Osteoblast (primary cell): ENCODE measurements around the gene NPNT. TPM values are rescaled to one million over a fixed set of nuclear protein-coding genes. Genes with fewer than 3 reads are reported as not detected.

ENCODE experiments used
- DNase-seq: peaks from one replicate; pipeline ENCODE4 v3.0.0; 2011; ENCODE audit warnings: low spot score, mixed read lengths; ENCODE audit not compliant: insufficient read length; ENCODE audit errors: missing footprints
- H2AFZ ChIP-seq: 2 replicates; pipeline ENCODE4 v1.6.0; 2011; ENCODE audit warnings: mild to moderate bottlenecking, low read length
- H3K27ac ChIP-seq: 2 replicates; pipeline ENCODE4 v1.5.1; 2011; ENCODE audit warnings: mild to moderate bottlenecking, low read depth, low read length, moderate library complexity
- H3K27me3 ChIP-seq: 2 replicates; pipeline ENCODE4 v1.6.0; 2012; ENCODE audit warnings: mild to moderate bottlenecking, control low read depth, inconsistent platforms, low read length, moderate library complexity; ENCODE audit not compliant: insufficient read depth
- H3K36me3 ChIP-seq: 2 replicates; pipeline ENCODE4 v1.5.1; 2011; ENCODE audit warnings: mild to moderate bottlenecking, low read length, control low read depth, moderate library complexity; ENCODE audit not compliant: insufficient read depth
- H3K4me1 ChIP-seq: 2 replicates; pipeline ENCODE4 v1.5.1; 2011; ENCODE audit warnings: mild to moderate bottlenecking, low read length, control low read depth, moderate library complexity; ENCODE audit not compliant: insufficient read depth
- H3K4me2 ChIP-seq: 2 replicates; pipeline ENCODE4 v1.6.0; 2011; ENCODE audit warnings: mild to moderate bottlenecking, low read length; ENCODE audit not compliant: insufficient read depth
- H3K4me3 ChIP-seq: fragments of 200-600 bp; sonication (generic); 3 replicates; pipeline ENCODE4 v1.5.1; 2012; ENCODE audit warnings: mild to moderate bottlenecking, low read length, inconsistent platforms; ENCODE audit not compliant: insufficient read depth
- H3K79me2 ChIP-seq: 2 replicates; pipeline ENCODE4 v1.6.0; 2012; ENCODE audit warnings: mild to moderate bottlenecking, low read length, control low read depth, inconsistent platforms; ENCODE audit not compliant: insufficient read depth
- H3K9me3 ChIP-seq: 2 replicates; pipeline ENCODE4 v1.5.1; 2011; ENCODE audit warnings: low read depth, low read length, control low read depth
- H4K20me1 ChIP-seq: 2 replicates; pipeline ENCODE4 v1.6.0; 2012; ENCODE audit warnings: mild to moderate bottlenecking, low read length, control low read depth; ENCODE audit not compliant: insufficient read depth
- total RNA-seq: library from RNA; depleted of rRNA; stranded (reverse); fragments of >200 nt; gene quantifications from 2 replicates; pipeline ENCODE4 v1.2.3, GENCODE V29; 2012
- TF ChIP-seq, protein P1 (sequence below): IDR thresholded peaks from 2 replicates; pipeline ENCODE4 v1.5.1; 2011; ENCODE audit warnings: mild to moderate bottlenecking, low read depth, low read length, moderate library complexity; ENCODE audit errors: extremely low read depth

Gene NPNT
- total RNA-seq, 1 donor: 0.36 TPM

GRCh38 chr4:106002994-106003393 lies 107.7 kb downstream of the NPNT start:
- DNase-seq: no peak
- no peaks in the 10 kb centered on the region for H3K4me1 ChIP-seq
- H3K27ac ChIP-seq: no peak overlapping the region
- H4K20me1 ChIP-seq: no peaks in the 10 kb centered on the region
- no peaks in the 10 kb centered on the region for H3K9me3 ChIP-seq
- no peaks in the 10 kb centered on the region for H3K79me2 ChIP-seq
- H3K27me3 ChIP-seq: peaks cover 7% of the 10 kb centered on the region
- H3K4me2 ChIP-seq: no peak overlapping the region
- H3K4me3 ChIP-seq: no peak overlapping the region
- no peak overlapping the region for H2AFZ ChIP-seq
- no peaks in the 10 kb centered on the region for H3K36me3 ChIP-seq
- TF ChIP-seq, protein P1, sequence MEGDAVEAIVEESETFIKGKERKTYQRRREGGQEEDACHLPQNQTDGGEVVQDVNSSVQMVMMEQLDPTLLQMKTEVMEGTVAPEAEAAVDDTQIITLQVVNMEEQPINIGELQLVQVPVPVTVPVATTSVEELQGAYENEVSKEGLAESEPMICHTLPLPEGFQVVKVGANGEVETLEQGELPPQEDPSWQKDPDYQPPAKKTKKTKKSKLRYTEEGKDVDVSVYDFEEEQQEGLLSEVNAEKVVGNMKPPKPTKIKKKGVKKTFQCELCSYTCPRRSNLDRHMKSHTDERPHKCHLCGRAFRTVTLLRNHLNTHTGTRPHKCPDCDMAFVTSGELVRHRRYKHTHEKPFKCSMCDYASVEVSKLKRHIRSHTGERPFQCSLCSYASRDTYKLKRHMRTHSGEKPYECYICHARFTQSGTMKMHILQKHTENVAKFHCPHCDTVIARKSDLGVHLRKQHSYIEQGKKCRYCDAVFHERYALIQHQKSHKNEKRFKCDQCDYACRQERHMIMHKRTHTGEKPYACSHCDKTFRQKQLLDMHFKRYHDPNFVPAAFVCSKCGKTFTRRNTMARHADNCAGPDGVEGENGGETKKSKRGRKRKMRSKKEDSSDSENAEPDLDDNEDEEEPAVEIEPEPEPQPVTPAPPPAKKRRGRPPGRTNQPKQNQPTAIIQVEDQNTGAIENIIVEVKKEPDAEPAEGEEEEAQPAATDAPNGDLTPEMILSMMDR: no peak

GRCh38 chr4:106010761-106011160 lies 115.5 kb downstream of the NPNT start:
- no peak overlapping the region for H3K4me3 ChIP-seq
- H3K27me3 ChIP-seq: no peaks in the 10 kb centered on the region
- H3K4me1 ChIP-seq: no peaks in the 10 kb centered on the region
- TF ChIP-seq, protein P1: no peak
- no peak overlapping the region for H2AFZ ChIP-seq
- no peaks in the 10 kb centered on the region for H4K20me1 ChIP-seq
- peaks cover 3% of the 10 kb centered on the region for H3K9me3 ChIP-seq
- H3K36me3 ChIP-seq: no peaks in the 10 kb centered on the region
- no peak overlapping the region for H3K27ac ChIP-seq
- no peak overlapping the region for H3K4me2 ChIP-seq
- DNase-seq: no peak
- no peaks in the 10 kb centered on the region for H3K79me2 ChIP-seq

DNA sequence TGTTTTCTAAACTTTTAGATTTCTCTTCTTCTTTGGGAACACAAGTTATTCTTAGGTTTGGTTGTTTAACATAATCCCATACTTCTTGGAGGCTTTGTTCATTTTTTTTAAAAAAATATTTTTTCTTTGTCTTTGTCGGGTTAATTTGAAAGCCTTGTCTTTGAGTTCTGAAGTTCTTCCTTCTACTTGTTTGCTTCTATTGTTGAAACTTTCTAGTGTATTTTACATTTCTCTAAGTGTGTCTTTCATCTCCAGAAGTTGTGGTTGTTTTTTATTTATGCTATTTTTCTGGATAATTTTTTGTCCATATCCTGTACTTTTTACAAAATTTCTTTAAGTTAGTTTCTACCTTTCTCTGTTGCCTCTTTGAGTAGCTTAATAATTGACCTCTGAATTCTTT lies 116.1 kb downstream of the NPNT start:
- Histone ChIP-seq H3K9me3 (peaks cover 3% of the 10 kb centered on the region), H3K79me2 (no peaks in the 10 kb centered on the region), H3K36me3 (no peaks in the 10 kb centered on the region), H3K27ac (no peak overlapping the region), H3K4me2 (no peak overlapping the region), H3K27me3 (no peaks in the 10 kb centered on the region), H3K4me3 (no peak overlapping the region), H4K20me1 (no peaks in the 10 kb centered on the region), H2AFZ (no peak overlapping the region), H3K4me1 (no peaks in the 10 kb centered on the region)
- no peak for DNase-seq
- TF ChIP-seq, protein P1: no peak

DNA sequence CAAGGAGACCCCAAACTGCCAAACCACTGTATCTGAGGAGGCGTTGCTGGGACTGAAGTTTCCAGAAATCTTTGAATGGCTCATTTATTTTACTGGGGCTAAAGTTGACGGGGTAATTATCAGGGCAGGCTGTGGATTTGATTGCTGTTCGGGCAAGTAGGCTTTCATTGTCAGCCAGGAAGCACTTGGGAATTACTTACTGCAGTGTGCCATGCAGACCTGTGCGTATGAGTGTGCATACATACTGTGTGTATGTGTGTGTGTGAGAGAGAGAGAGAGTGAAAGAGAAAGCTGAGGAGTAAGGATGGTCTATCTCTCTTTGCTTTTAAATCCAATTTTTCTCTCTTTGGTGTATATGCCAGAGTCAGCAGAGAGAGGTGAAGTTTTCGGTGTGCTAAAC lies 122.7 kb downstream of the NPNT start:
- H3K4me3 ChIP-seq: no peak overlapping the region
- H3K27me3 ChIP-seq: no peaks in the 10 kb centered on the region
- H4K20me1 ChIP-seq: no peaks in the 10 kb centered on the region
- peaks cover 12% of the 10 kb centered on the region for H3K4me1 ChIP-seq
- TF ChIP-seq, protein P1: no peak
- no peaks in the 10 kb centered on the region for H3K9me3 ChIP-seq
- peak overlapping the region; percentile 19 for H3K4me2 ChIP-seq
- no peaks in the 10 kb centered on the region for H3K79me2 ChIP-seq
- no peaks in the 10 kb centered on the region for H3K36me3 ChIP-seq
- H2AFZ ChIP-seq: peak overlapping the region; percentile 2
- DNase-seq: no peak
- no peak overlapping the region for H3K27ac ChIP-seq
